GM12878 (cell line): Measurements from ENCODE around the gene ADCYAP1R1. TPM values are rescaled to one million over a fixed set of nuclear protein-coding genes. Genes with fewer than 3 reads are reported as not detected.

ENCODE experiments used
- ATAC-seq: fragments of 200-7000 bp; cut with Tn5 transposase; 3 replicates; pipeline ENCODE4 v1.9.1; 2020; ENCODE audit warnings: mild to moderate bottlenecking, moderate library complexity
- BruUV-seq: library from RNA; stranded (reverse); fragments of 400-500 nt; replicated peaks from 2 replicates; lab custom pipeline; 2021; lab: Mats Ljungman, UMichigan
- CTCF ChIA-PET: fragments of 300-600 bp; sonication (Branson Sonifier 250); formaldehyde crosslinking; extraction: SDS; loops from one replicate; lab custom pipeline; 2021; ENCODE audit warnings: inconsistent platforms; lab: Yijun Ruan, JAX
- POLR2A ChIA-PET: fragments of 350-600 bp; formaldehyde crosslinking; extraction: SDS; loops from one replicate; lab custom pipeline; 2021; ENCODE audit warnings: inconsistent platforms; lab: Charles Lee
- RAD21 ChIA-PET: fragments of 300-600 bp; sonication (Branson Sonifier 250); formaldehyde crosslinking; loops from one replicate; lab custom pipeline; 2023; ENCODE audit warnings: antibody characterized with exemption; ENCODE audit not compliant: unreplicated experiment; lab: Charles Lee
- SMC1A ChIA-PET: fragments of 300-600 bp; sonication (Branson Sonifier 250); formaldehyde crosslinking; loops from one replicate; lab custom pipeline; 2023; ENCODE audit not compliant: unreplicated experiment, uncharacterized antibody; lab: Charles Lee
- DNase-seq: peaks from one replicate; pipeline ENCODE4 v3.0.0-alpha.2; 2011; ENCODE audit warnings: low read depth, low spot score
- FAIRE-seq: peaks from 3 replicates; lab custom pipeline; 2011; peaks lifted over from hg19 to GRCh38; lab: Jason Lieb, UNC
- H2AFZ ChIP-seq: 2 replicates; pipeline ENCODE4 v1.6.0; 2011; ENCODE audit warnings: low read depth, low read length, control low read depth; ENCODE audit not compliant: control insufficient read depth
- H3K27ac ChIP-seq: 2 replicates; pipeline ENCODE4 v1.5.1; 2011; ENCODE audit warnings: control low read depth; ENCODE audit not compliant: control insufficient read depth, insufficient read depth
- H3K27me3 ChIP-seq, 2 experiments: replicated peaks in 1 of 2; 2 replicates each; pipeline versions ENCODE4 v1.6.0 to v1.6.1; 2011; ENCODE audit warnings: low read length in 1 of 2; ENCODE audit not compliant: control insufficient read depth in 2 of 2, insufficient read depth in 2 of 2
- H3K36me3 ChIP-seq, 2 experiments: 2 replicates each; pipeline ENCODE4 v1.5.1; 2011; ENCODE audit warnings: low read length in 1 of 2; ENCODE audit not compliant: control insufficient read depth in 2 of 2, insufficient read depth in 2 of 2
- H3K4me1 ChIP-seq: 2 replicates; pipeline ENCODE4 v1.6.1; 2011; ENCODE audit warnings: mild to moderate bottlenecking, low read length, moderate library complexity, mixed read lengths; ENCODE audit not compliant: control insufficient read depth, insufficient read depth
- H3K4me2 ChIP-seq: 2 replicates; pipeline ENCODE4 v1.6.0; 2011; ENCODE audit warnings: control low read depth; ENCODE audit not compliant: control insufficient read depth, insufficient read depth
- H3K4me3 ChIP-seq: fragments of 200-600 bp; sonication (generic); 2 replicates; pipeline ENCODE4 v1.5.1; 2016
- H3K79me2 ChIP-seq: 2 replicates; pipeline ENCODE4 v1.6.0; 2011; ENCODE audit warnings: low read length; ENCODE audit not compliant: control insufficient read depth, insufficient read depth
- H3K9ac ChIP-seq: 2 replicates; pipeline ENCODE4 v1.8.0; 2011; ENCODE audit warnings: low read length, control low read depth, mixed read lengths; ENCODE audit not compliant: control insufficient read depth, insufficient read depth
- H3K9me3 ChIP-seq: replicated peaks from 3 replicates; pipeline ENCODE4 v1.5.1; 2011; ENCODE audit warnings: mild to moderate bottlenecking, low read length; ENCODE audit not compliant: control insufficient read depth, insufficient read depth
- H4K20me1 ChIP-seq: 2 replicates; pipeline ENCODE4 v1.6.0; 2011; ENCODE audit not compliant: control insufficient read depth, insufficient read depth
- CHD4 ChIP-seq: fragments of 200-600 bp; sonication (generic); IDR thresholded peaks from 2 replicates; pipeline ENCODE4 v1.6.1; 2016; ENCODE audit warnings: mild to moderate bottlenecking
- CREB1 ChIP-seq: IDR thresholded peaks from 2 replicates; pipeline ENCODE4 v1.6.1; 2012; ENCODE audit warnings: low read depth, mild to moderate bottlenecking, inconsistent platforms
- CREM ChIP-seq: IDR thresholded peaks from 2 replicates; pipeline ENCODE4 v1.6.1; 2014; ENCODE audit warnings: antibody characterized with exemption, low read depth
- DPF2 ChIP-seq: fragments of 450-650 bp; IDR thresholded peaks from 2 replicates; pipeline ENCODE4 v1.6.1; 2017; ENCODE audit warnings: mild to moderate bottlenecking
- KAT2A ChIP-seq: conservative IDR thresholded peaks from 2 replicates; pipeline ENCODE4 v1.6.1; 2011; ENCODE audit warnings: low read depth, low read length; ENCODE audit not compliant: control insufficient read depth
- KLF5 ChIP-seq: fragments of 450-650 bp; IDR thresholded peaks from 2 replicates; pipeline ENCODE4 v1.6.1; 2014; ENCODE audit warnings: mild to moderate bottlenecking; ENCODE audit not compliant: partially characterized antibody
- MAX ChIP-seq: IDR thresholded peaks from 2 replicates; pipeline ENCODE4 v1.6.1; 2012; ENCODE audit warnings: low read depth, low read length, improper control_type of control experiment
- MXI1 ChIP-seq: fragments of 150-350 bp; IDR thresholded peaks from 2 replicates; pipeline ENCODE4 v1.6.1; 2011; ENCODE audit warnings: low read depth, mild to moderate bottlenecking, inconsistent platforms, low read length, improper control_type of control experiment
- REST ChIP-seq: IDR thresholded peaks from 2 replicates; pipeline ENCODE4 v1.6.1; 2012; ENCODE audit warnings: mild to moderate bottlenecking, low read depth, low read length
- SMAD1 ChIP-seq: fragments of 450-650 bp; IDR thresholded peaks from 2 replicates; pipeline ENCODE4 v1.6.1; 2018; ENCODE audit warnings: mild to moderate bottlenecking, low read depth; ENCODE audit not compliant: partially characterized antibody
- SMARCA5 ChIP-seq: fragments of 450-650 bp; IDR thresholded peaks from 2 replicates; pipeline ENCODE4 v1.6.1; 2017; ENCODE audit warnings: mild to moderate bottlenecking
- SMC3 ChIP-seq: IDR thresholded peaks from 2 replicates; pipeline ENCODE4 v1.6.1; 2011; ENCODE audit warnings: low read length, improper control_type of control experiment, borderline replicate concordance
- STAT1 ChIP-seq: fragments of 450-650 bp; conservative IDR thresholded peaks from 2 replicates; pipeline ENCODE4 v1.6.1; 2014; ENCODE audit warnings: antibody characterized with exemption, mild to moderate bottlenecking
- STAT3 ChIP-seq: IDR thresholded peaks from 2 replicates; pipeline ENCODE4 v1.6.1; 2011; ENCODE audit warnings: low read depth, low read length, improper control_type of control experiment
- ZBTB33 ChIP-seq: fragments of 450-650 bp; IDR thresholded peaks from 2 replicates; pipeline ENCODE4 v1.6.1; 2017; ENCODE audit warnings: mild to moderate bottlenecking
- in situ Hi-C: fragments of 300-500 bp; cut with MboI; formaldehyde crosslinking; loops from 9 replicates; pipeline ENCODE4 v1.14.3; 2018; ENCODE audit warnings: mixed read lengths
- intact Hi-C: fragments of 100-400 bp; cut with micrococcal nuclease; formaldehyde crosslinking; loops from one replicate; pipeline ENCODE4 v1.14.2; 2022; ENCODE audit not compliant: unreplicated experiment
- polyA plus RNA-seq, 11 experiments: library from polyadenylated mRNA; depleted of rRNA in 4 of 11; unstranded in 6 of 11; stranded (reverse) in 5 of 11; fragments of >200 nt; fragmentation: Nextera tagmentation in 4 of 11; fragmentation: Illumina TruSeq in 1 of 11; extraction: Ambion mirVana in 4 of 11; extraction: Trizol in 1 of 11; gene quantifications; 1 replicate in 1 of 11; 2 replicates in 10 of 11; pipeline versions ENCODE4 v1.2.1 to v1.2.3, GENCODE V29; 2011 to 2016; ENCODE audit warnings: inconsistent platforms in 2 of 11, missing spikeins in 2 of 11, low read depth in 1 of 11
- total RNA-seq, 4 experiments: library from RNA; depleted of rRNA in 3 of 4; stranded (reverse); fragments of >200 nt in 3 of 4; fragmentation: Illumina TruSeq in 1 of 4; extraction: Trizol in 1 of 4; gene quantifications; 2 replicates each; pipeline versions ENCODE4 v1.2.1 to v1.2.3, GENCODE V29; 2013 to 2021

Gene ADCYAP1R1
- total and polyA plus RNA-seq, 10 of the 15 experiments (the other 5 are each of a cell fraction or from before 2014, with no cell fraction given): not detected

GRCh38 chr7:31111109-31111451 is 59.0 kb downstream of the ADCYAP1R1 start:
- POLR2A ChIA-PET: no interaction called here

More at GRCh38 chr7:31111109-31111451, 59.0 kb downstream of the ADCYAP1R1 start:
- no peaks in the 10 kb centered on the region for H3K4me1 ChIP-seq
- H3K79me2 ChIP-seq: no peaks in the 10 kb centered on the region
- no peak overlapping the region for H3K27ac ChIP-seq
- SMC1A ChIA-PET: no interaction called here
- in situ Hi-C loops (no loop called here), intact Hi-C loops (no loop called here)
- no TSS peak for BruUV-seq
- H3K36me3 ChIP-seq: no peaks in the 10 kb centered on the region
- DNase-seq (no peak), FAIRE-seq (no peak), ATAC-seq (no peak)
- H4K20me1 ChIP-seq: no peaks in the 10 kb centered on the region
- H3K4me3 ChIP-seq: no peak overlapping the region
- RAD21 ChIA-PET: no interaction called here
- no peak overlapping the region for H3K9ac ChIP-seq
- H3K27me3 ChIP-seq: 0 out of 4 replicates have a peak, but pooled peaks cover 0 to 3% of the 10 kb centered on the region in 2 experiments
- CTCF ChIA-PET: interaction anchor here (2.5 to 6.2 kb wide), 2 partner anchors 12 to 126 kb away, joined by 6 to 30 read pairs; no protein-coding TSS in a partner anchor
- H2AFZ ChIP-seq: no peak overlapping the region
- TF ChIP-seq STAT3 (no peak), CREB1 (no peak), CHD4 (no peak), SMARCA5 (no peak), STAT1 (no peak), KAT2A (no peak), SMAD1 (no peak), KLF5 (no peak), ZBTB33 (no peak), MXI1 (no peak), CREM (no peak), REST (no peak), DPF2 (no peak), MAX (no peak), SMC3 (no peak)
- no peaks in the 10 kb centered on the region for H3K9me3 ChIP-seq
- no peak overlapping the region for H3K4me2 ChIP-seq
